HG02885 (cell line): ENCODE measurements around the gene GLS2.
"Not testable (repeated sequence)": the region's sequence is repeated elsewhere in the genome, so short reads cannot be mapped to it uniquely, and the experiment has no call there.

ENCODE experiments used
- ATAC-seq: cut with Tn5 transposase; IDR thresholded peaks from one replicate; pipeline ENCODE4 v1.9.1; 2021; ENCODE audit warnings: mild to moderate bottlenecking; ENCODE audit not compliant: unreplicated experiment, poor library complexity

GLS2 gene

GRCh38 chr12:56450241-56450640 is 37.7 kb downstream of the GLS2 start:
- ATAC-seq: no peak

GRCh38 chr12:56449622-56449984 is 38.4 kb downstream of the GLS2 start:
- ATAC-seq: no peak

- peak; percentile 97 for ATAC-seq
Observed at GRCh38 chr12:56448860-56449621, 38.9 kb downstream of the GLS2 start, which contains the start of gene TIMELESS. TIMELESS (minus strand) TSS chr12:56449426; CDS start chr12:56434170, 15,256 bp downstream.

GRCh38 chr12:56443208-56443607 is 44.8 kb downstream of the GLS2 start:
- ATAC-seq: not testable (repeated sequence)

GRCh38 chr12:56437430-56438176 is 50.4 kb downstream of the GLS2 start:
- no peak for ATAC-seq

GRCh38 chr12:56434828-56435227 is 53.1 kb downstream of the GLS2 start:
- no peak for ATAC-seq

- no peak for ATAC-seq
Observed at GRCh38 chr12:56431850-56432249, 56.1 kb downstream of the GLS2 start.

- no peak for ATAC-seq
Observed at GRCh38 chr12:56431288-56431687, 56.7 kb downstream of the GLS2 start.

GRCh38 chr12:56425940-56426438 is 62.0 kb downstream of the GLS2 start:
- ATAC-seq: no peak

- ATAC-seq: no peak
Observed at GRCh38 chr12:56425193-56425592, 62.8 kb downstream of the GLS2 start.
